SH-SY5Y (cell line): ENCODE measurements around the gene ENAH.

Source experiments
- GATA2 ChIP-seq: IDR thresholded peaks from 2 replicates; pipeline ENCODE4 v1.6.1; 2011; ENCODE audit warnings: mild to moderate bottlenecking, low read depth, low read length
- GATA3 ChIP-seq: IDR thresholded peaks from 2 replicates; pipeline ENCODE4 v1.6.1; 2011; ENCODE audit warnings: low read depth, mild to moderate bottlenecking, low read length, moderate library complexity

The ENAH gene

DNA sequence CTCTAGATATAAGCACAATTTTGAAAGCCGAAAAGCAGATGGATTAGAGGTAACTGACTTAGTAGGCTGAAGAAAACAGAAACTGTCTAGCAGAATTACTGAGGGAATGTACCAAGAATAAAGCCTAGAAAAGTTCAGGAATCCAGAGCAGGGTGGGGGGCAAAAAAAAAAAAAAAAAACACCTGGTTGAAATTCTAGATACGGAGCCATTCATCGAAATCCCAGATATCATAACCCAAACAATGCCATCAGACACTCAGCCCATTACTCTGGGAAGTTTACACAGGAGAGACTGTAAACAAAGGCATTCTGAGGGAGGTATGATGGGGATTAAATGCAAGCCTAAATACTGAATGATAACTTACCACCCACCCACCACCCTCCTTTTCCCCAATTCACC lies 45.6 kb downstream of the ENAH start:
- TF ChIP-seq GATA2 = no peak
- TF ChIP-seq GATA3 = no peak

DNA sequence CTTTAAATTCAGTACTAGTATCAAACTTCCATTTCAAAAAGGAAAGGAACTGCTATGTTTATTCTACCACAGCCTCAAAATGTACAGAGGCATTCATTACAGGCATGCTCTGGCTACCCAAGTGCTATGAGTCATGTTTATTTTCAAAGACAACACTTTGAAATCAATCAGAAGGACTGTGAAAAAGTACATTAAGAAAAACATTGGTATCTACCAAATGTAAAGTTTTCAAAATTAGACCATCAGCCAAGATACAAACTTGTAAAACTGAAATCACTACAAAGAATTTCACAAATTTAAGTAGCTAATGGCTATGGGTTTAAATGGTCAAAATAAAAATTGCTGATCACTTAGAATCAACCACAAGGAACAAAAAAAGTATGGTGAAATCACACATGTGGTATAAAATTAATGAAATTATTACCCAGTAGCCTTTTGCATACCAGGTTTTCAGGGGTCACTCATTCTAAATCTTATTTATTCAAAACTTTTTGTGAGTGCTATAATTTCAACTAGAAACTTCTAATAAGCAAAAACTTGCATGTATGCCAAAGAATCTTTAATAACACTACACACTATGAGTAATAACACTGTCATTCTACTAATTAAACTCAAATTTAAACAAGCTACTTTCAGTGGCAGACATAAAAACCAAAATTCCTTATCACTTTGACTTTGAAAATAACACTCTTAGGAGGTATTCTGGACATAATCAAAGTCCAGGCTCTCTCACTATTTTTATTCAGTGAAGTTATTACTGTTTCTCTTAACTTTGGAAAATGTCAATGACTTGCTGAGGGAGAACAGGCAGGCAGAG lies 49.2 kb downstream of the ENAH start:
- no peak for TF ChIP-seq GATA3
- no peak for TF ChIP-seq GATA2

DNA sequence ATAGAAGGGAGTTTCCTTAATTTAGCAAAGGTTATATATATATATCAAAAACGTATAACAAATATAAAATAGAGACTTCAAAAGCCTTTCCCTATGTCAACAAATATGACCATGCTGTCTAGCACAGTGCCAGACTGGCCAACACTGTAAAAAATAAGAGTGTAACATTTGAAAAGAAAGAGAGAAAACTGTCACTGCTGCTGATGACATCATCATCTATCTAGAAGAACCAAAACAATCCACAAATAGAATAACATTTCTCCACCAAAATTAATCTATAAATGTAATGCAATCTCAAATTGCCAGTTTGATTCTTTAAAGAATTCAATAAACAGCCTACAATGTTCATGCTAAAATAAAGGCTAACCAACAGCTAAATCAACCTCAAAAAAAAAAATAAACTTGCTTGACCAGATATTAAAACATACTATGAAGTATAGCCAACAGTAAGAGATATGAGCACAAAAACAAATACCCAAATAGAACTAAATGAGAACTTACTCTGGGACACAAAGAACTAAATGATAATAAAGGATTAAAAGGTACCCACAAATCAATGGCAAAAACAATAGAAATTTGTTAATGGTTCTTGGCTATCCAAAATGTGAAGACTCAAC lies 50.2 kb downstream of the ENAH start:
- TF ChIP-seq GATA2 (no peak), GATA3 (no peak)

DNA sequence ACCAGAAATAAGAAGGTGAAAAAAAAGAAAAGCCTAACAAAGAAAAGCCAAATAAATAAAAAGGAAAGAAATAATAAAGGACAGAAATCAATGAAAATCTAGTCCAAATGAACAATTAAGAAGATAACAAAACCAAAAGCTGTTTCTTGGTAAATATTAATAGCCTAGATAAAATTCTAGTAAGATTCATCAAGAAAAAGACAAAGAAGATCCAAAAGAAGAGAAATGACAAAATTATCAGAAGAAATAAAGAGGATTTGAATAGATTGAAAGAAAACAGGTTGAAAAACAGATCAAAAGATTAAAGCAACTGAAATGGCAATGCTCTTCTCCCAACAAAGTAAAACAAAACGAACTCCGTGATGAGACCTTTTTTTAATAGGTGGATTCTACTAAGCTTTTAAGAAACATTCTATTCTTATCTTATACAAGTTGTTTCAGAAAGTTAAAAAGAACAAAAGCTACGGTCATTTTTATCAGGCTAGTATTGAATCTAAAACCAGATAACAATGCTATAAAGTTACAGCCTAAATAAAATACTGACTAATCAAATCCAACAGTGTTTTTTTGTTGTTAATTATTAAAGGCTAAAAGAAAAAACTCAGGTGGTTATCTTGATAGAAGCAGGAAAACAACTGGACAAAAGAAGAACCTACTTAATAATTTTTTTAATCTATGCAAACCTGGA lies 50.9 kb downstream of the ENAH start:
- TF ChIP-seq GATA3 (no peak), GATA2 (no peak)

DNA sequence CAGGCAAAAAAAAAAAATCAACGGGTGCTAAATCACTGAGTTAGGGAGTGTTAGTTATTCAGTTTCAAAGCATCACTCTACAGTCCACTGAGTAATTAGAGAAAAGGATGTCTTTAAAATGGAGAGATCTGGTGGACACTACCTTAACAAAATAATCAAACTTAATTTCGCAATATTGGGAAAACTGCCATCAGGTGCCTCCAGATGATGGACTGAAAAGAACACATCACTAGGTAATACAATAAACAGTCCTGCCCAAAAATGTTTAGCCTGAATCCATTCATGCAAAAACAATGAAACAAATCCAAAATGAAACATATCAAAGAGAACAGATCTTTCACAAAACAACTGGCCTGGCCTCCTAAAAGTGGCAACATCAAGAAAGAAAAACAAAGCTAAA lies 54.1 kb downstream of the ENAH start:
- no peak for TF ChIP-seq GATA2
- no peak for TF ChIP-seq GATA3

DNA sequence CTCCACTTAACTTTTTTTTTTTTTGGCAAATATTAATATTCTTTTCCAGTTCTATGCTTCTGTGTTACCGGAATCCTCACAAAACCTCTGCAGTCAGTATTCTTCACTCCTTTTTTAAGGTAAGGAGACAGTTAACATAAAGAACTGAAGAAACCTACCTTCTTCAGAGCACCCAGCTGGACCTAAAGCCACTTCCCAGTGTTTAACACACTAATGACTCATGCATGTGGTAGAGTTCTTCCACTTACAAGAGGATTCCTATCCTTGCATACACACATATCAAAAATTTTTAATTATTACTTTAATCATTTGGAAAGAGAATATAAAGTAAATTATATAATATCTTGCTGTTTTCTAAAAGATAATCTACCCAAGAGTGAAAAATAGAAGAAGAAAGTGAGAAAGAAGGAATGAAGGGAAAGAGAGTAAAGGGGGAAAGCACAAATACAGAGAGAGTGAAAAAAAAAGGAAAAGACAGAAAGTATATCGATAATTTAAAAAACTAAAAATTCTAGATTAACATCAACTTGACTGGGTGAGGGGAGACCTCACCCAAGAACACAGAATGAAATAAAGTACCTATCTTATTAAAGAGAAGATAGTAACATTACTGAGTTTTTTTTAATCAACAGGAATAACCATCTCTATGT lies 54.9 kb downstream of the ENAH start:
- TF ChIP-seq GATA2 = no peak
- TF ChIP-seq GATA3 = no peak

DNA sequence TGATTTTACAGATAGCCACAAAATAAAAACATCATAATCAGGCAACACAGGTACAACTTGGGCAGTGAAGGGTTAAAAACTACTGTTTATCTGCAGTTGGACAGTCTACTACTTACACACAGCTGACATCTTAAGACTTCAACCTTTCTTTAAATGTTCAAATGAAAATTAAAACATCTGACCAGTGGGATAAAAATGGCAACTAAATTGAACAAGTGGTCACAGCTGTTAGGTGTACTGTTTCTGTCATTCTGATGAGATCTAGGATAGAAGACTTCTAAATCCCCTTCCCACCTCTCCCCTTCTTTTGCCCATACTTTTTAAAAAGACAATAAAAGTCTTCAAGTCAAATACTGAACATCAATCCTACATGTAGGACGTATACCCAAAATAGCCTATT lies 56.2 kb downstream of the ENAH start:
- TF ChIP-seq GATA2 = no peak
- no peak for TF ChIP-seq GATA3

DNA sequence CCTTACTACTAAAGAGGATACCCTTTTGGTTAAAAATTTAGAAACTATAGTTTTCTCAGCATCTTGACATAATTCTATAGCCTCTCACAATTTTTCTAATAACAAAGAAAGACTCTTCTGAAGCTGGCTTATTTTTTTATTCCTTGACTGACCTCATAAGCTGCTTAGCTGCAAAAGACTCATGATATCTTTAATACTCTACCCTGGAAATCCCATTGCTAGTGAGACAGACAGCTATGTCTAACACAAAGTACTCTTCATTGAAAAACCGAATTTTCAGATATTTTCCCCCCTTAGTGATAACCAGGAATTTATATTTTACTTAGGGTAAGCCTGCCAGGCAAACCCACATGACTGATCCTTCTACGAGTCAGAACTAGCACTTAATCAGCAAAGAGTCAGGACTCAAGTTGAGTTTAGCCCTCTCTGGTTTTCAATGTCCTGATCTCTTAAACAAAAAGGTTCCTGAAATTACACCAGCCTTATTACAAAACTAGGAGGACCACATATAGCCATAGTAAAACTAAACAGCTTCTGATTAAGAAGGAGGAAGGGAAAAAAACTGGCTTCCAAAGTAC lies 56.9 kb downstream of the ENAH start:
- TF ChIP-seq GATA2 = no peak
- no peak for TF ChIP-seq GATA3

DNA sequence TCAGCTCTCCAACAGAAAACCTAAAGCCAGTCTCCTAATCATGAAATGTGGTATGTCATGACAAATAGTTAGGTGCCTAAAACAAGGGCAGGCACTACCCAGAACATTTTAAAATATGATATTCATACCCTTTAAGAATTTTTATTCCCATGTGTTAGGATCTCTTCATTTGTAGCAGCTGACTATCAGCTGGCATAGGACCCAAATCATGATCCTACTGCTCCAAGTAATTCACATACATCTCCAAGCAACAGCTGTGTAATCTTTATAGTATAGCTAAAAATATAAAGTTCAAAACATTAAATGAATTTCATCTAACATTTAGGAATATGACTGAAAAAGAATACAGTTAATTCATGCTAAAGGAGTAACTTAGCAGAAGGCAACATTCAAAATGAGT lies 57.5 kb downstream of the ENAH start:
- TF ChIP-seq GATA2 (no peak), GATA3 (no peak)

DNA sequence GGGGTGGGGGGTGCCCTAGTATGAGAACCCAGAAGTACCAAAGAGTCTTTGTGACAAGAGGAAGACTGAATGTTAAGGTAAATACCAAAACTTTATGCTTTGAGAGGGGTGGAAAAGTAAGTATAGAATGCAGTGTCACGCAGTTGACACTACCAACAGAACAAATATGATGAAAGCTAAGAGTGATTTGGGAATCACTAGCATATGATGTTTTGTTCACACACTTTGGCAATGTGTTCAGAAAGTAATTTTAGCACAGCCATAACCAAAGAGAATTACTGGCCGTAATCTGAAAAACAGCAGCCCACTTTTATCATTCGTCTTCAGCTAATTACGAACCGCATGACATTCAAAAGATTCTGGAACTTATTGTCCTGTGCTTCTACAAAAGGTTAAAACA lies 59.5 kb downstream of the ENAH start:
- TF ChIP-seq GATA3 = no peak
- TF ChIP-seq GATA2 = no peak

DNA sequence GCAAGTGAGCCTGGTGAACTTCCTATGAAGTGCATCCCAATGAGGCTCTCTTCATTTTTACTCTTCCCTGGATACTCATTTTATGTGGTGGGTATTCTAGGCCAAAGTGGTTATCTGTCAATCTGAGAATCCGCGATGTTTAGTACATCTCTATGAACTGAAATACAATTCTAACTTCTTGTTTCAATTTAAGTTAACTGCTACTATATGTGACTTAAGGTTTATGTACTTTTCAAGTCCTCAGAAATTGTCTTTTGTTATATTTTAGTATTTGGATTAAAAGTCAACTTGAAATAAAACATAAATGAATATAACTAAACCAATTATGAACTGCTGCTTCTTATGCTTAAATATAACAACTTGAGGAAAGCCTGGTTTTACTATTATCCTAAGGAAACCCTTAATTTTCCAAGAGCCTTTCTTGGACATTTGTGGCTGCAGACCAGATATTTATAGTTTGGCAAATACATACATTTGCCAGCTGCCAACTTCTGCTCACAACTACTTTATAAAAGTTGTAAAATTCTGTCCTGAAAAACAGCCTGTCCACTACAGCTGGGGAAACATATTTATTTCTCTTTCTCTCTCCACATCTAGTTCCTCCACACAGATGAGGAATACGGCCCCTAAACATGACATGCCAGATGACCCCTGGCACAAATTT lies 60.4 kb downstream of the ENAH start:
- no peak for TF ChIP-seq GATA3
- no peak for TF ChIP-seq GATA2

DNA sequence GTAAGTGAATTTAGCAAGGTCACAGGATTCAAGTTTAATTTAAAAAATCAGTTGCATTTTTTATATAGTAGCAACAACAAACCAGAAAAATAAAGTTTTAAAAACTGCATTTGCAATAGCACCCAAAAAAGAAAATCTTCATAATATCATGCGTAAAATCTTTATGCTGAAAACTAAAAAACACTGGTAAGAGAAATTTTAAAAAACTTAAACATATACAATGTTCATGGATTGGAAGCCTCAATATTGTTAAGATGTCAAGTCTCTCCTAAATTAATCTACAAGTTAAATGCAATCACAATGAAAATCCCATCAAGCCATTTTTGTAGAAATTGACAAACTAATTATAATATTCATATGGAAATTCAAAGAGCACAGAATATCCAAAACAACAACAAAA lies 65.6 kb downstream of the ENAH start:
- TF ChIP-seq GATA3 (no peak), GATA2 (no peak)

DNA sequence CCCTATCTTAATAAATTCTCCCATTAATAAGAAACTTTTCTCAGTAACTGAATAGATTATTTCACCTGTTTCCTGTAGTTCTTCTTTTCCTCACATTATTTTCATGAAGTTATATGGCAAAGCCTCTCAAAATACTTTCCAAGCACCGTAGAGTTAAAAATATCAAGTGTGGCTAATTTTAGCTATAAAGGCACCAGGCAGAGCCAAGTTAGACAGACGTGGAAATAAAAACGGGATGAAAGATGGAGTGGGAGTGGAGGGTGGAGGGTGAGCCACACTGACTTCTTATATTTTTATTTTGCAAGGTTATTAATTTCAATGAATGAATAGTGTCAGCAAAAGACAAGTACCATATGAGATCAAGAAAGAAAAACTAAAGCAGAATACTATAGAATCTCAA lies 71.7 kb downstream of the ENAH start:
- TF ChIP-seq GATA3 = no peak
- TF ChIP-seq GATA2 = no peak
